ENCODE data around the gene FAAH2.
"Not testable (repeated sequence)": the region's sequence is repeated elsewhere in the genome, so short reads cannot be mapped to it uniquely, and the experiment has no call there.

FAAH2 gene

DNA sequence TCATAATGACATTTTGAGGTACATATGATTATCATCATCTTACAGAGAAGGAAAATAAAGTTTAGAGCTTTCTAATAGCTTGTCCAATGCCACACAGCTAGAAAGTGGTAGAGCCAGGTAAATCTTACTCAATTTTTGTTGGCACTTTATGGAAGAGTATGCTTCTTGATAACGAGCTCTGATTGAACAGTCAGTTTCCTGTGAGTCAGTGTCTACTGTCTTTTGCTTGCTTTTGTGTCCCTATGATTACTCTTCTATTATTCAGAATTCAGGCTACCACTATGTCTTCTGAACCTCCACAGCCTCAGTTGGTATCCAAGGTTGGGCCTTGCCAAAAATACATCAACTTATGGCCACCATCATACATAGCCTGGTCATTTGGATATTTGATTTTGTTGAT is 2.6 kb downstream of the FAAH2 start:
- Histone ChIP-seq H3K9ac (ENCODE audit: low read depth in 1 of 2, low read length in 2 of 2) (no peak overlapping the region), H3K9me3 (ENCODE audit: control insufficient read depth in 1 of 2, low read length in 2 of 2) (no peaks in the 10 kb centered on the region), H3K36me3 (ENCODE audit: control insufficient read depth in 1 of 2, insufficient read depth in 2 of 2, low read length in 2 of 2) (peaks cover 1 to 4% of the 10 kb centered on the region in 2 donors), H3K4me1 (ENCODE audit: control insufficient read depth in 1 of 2, insufficient read depth in 2 of 2, low read length in 2 of 2) (no peaks in the 10 kb centered on the region), H3K27me3 (ENCODE audit: control insufficient read depth in 1 of 2, insufficient read depth in 2 of 2, low read length in 2 of 2) (no peaks in the 10 kb centered on the region), H3K4me3 (ENCODE audit: low read depth in 1 of 2, low read length in 2 of 2) (no peak overlapping the region), H3K27ac (ENCODE audit: low read depth, low read length) (no peak overlapping the region)

DNA sequence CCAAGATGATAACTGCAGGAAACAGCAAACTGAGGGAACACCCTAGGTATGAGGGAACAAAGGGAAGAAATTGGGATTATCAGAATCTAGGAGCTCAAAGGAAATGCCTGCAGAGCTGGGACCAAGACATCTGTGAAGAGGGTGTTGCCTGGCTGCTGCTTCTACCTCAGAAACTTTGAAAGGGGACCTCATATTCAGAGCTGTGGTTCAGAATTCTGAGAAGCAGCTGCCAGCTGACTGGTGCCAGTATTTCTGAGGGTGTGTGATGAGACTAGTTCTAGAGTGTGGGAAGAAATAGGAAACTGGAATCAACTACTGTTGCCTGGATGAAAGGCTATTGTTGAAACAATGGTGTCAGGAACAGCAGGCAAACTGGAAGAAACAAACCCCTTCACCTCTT is 8.5 kb downstream of the FAAH2 start:
- peaks cover 4 to 8% of the 10 kb centered on the region in 2 donors for H3K36me3 ChIP-seq (ENCODE audit: control insufficient read depth in 1 of 2, insufficient read depth in 2 of 2, low read length in 2 of 2)
- no peaks in the 10 kb centered on the region for H3K4me1 ChIP-seq (ENCODE audit: control insufficient read depth in 1 of 2, insufficient read depth in 2 of 2, low read length in 2 of 2)
- H3K9ac ChIP-seq (ENCODE audit: low read depth in 1 of 2, low read length in 2 of 2), result no peak overlapping the region
- no peak overlapping the region for H3K4me3 ChIP-seq (ENCODE audit: low read depth in 1 of 2, low read length in 2 of 2)
- no peak overlapping the region for H3K27ac ChIP-seq (ENCODE audit: low read depth, low read length)
- H3K27me3 ChIP-seq (ENCODE audit: control insufficient read depth in 1 of 2, insufficient read depth in 2 of 2, low read length in 2 of 2), result no peaks in the 10 kb centered on the region
- no peaks in the 10 kb centered on the region for H3K9me3 ChIP-seq (ENCODE audit: control insufficient read depth in 1 of 2, low read length in 2 of 2)

DNA sequence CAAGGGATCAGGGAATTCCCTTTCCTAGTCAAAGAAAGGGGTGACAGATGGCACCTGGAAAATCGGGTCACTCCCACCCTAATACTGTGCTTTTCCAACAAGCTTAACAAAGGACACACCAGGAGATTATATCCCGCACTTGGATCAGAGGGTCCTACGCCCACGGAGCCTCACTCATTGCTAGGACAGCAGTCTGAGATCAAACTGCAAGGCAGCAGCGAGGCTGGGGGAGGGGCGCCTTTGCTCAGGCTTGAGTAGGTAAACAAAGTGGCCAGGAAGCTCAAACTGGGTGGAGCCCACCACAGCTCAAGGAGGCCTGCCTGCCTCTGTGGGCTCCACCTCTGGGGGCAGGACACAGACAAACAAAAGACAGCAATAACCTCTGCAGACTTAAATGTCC is 9.2 kb downstream of the FAAH2 start:
- H3K27ac ChIP-seq (ENCODE audit: low read depth, low read length); H3K9ac ChIP-seq (ENCODE audit: low read depth in 1 of 2, low read length in 2 of 2); H3K27me3 ChIP-seq (ENCODE audit: control insufficient read depth in 1 of 2, insufficient read depth in 2 of 2, low read length in 2 of 2); H3K36me3 ChIP-seq (ENCODE audit: control insufficient read depth in 1 of 2, insufficient read depth in 2 of 2, low read length in 2 of 2); H3K4me1 ChIP-seq (ENCODE audit: control insufficient read depth in 1 of 2, insufficient read depth in 2 of 2, low read length in 2 of 2); H3K4me3 ChIP-seq (ENCODE audit: low read depth in 1 of 2, low read length in 2 of 2); H3K9me3 ChIP-seq (ENCODE audit: control insufficient read depth in 1 of 2, low read length in 2 of 2): not testable (repeated sequence)

DNA sequence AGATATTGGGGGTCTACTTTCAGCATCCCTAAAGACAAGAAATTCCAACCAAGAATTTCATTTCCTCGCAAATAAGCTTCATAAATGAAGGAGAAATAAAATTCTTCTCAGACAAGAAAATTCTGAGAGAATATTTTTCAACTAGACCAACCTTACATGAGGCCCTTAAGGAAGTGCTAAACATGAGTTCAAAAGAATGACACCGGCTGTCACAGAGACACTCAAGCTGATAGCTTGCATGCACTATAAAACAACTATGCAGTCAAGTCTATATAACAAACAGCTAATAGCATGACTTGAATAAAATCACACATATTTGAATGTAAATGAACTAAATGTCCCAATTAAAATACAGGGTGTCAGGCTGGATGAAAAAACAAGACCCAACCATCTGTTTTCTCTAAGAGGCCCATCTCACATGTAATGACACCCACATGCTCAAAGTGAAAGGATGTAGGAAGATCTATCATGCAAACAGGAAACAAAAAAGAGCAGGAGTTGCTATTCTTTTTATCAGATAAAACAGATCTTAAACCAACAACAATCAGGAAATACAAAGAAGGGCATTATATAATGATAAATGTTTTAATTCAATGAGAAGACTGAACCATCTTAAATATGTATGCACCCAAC is 27.2 kb downstream of the FAAH2 start:
- H3K4me3 ChIP-seq (ENCODE audit: low read depth in 1 of 2, low read length in 2 of 2), result no peak overlapping the region
- no peak overlapping the region for H3K9ac ChIP-seq (ENCODE audit: low read depth in 1 of 2, low read length in 2 of 2)
- H3K36me3 ChIP-seq (ENCODE audit: control insufficient read depth in 1 of 2, insufficient read depth in 2 of 2, low read length in 2 of 2), result peaks cover 4 to 9% of the 10 kb centered on the region in 2 donors
- no peaks in the 10 kb centered on the region for H3K9me3 ChIP-seq (ENCODE audit: control insufficient read depth in 1 of 2, low read length in 2 of 2)
- no peak overlapping the region for H3K27ac ChIP-seq (ENCODE audit: low read depth, low read length)
- no peaks in the 10 kb centered on the region for H3K4me1 ChIP-seq (ENCODE audit: control insufficient read depth in 1 of 2, insufficient read depth in 2 of 2, low read length in 2 of 2)
- no peaks in the 10 kb centered on the region for H3K27me3 ChIP-seq (ENCODE audit: control insufficient read depth in 1 of 2, insufficient read depth in 2 of 2, low read length in 2 of 2)

DNA sequence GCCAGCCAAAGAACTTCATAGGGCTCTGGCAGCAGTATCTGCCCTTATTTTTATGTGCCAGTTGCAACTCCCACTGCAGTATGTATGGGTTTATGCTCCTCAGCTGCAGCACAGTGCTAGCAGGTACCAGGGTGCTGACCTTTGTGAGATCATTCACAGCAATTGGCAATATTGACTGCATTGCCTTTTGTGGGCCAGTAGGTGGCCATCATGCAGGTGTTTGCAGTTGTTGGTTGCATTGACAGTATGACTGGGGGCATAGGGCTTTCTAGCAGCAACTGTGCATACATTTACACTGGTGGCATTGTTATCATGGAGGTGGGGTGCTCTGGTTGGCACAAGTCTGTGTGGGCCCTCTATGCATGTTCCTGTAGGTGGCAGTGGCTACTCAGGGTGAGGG is 42.5 kb downstream of the FAAH2 start:
- H3K9me3 ChIP-seq (ENCODE audit: control insufficient read depth in 1 of 2, low read length in 2 of 2), result peaks cover 0 to 5% of the 10 kb centered on the region in 2 donors
- no peak overlapping the region for H3K4me3 ChIP-seq (ENCODE audit: low read depth in 1 of 2, low read length in 2 of 2)
- H3K27me3 ChIP-seq (ENCODE audit: control insufficient read depth in 1 of 2, insufficient read depth in 2 of 2, low read length in 2 of 2), result no peaks in the 10 kb centered on the region
- H3K36me3 ChIP-seq (ENCODE audit: control insufficient read depth in 1 of 2, insufficient read depth in 2 of 2, low read length in 2 of 2), result no peaks in the 10 kb centered on the region
- no peak overlapping the region for H3K27ac ChIP-seq (ENCODE audit: low read depth, low read length)
- no peaks in the 10 kb centered on the region for H3K4me1 ChIP-seq (ENCODE audit: control insufficient read depth in 1 of 2, insufficient read depth in 2 of 2, low read length in 2 of 2)
- no peak overlapping the region for H3K9ac ChIP-seq (ENCODE audit: low read depth in 1 of 2, low read length in 2 of 2)

DNA sequence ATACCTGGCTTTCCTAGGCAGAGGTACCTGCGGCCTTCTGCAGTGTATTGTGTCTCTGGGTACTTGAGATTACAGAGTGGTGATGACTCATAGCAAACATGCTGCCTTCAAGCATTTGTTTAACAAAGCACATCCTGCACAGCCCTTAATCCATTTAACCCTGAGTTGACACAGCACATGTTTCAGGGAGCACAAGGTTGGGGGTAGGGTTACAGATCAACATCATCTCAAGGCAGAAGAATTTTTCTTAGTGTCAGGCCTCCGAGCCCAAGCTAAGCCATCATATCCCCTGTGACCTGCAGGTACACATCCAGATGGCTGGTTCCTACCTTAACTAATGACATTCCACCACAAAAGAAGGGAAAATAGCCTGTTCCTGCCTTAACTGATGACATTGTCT is 49.3 kb downstream of the FAAH2 start:
- not testable (repeated sequence) for H3K4me3 ChIP-seq (ENCODE audit: low read depth in 1 of 2, low read length in 2 of 2); H3K36me3 ChIP-seq (ENCODE audit: control insufficient read depth in 1 of 2, insufficient read depth in 2 of 2, low read length in 2 of 2); H3K9ac ChIP-seq (ENCODE audit: low read depth in 1 of 2, low read length in 2 of 2); H3K27me3 ChIP-seq (ENCODE audit: control insufficient read depth in 1 of 2, insufficient read depth in 2 of 2, low read length in 2 of 2); H3K4me1 ChIP-seq (ENCODE audit: control insufficient read depth in 1 of 2, insufficient read depth in 2 of 2, low read length in 2 of 2); H3K9me3 ChIP-seq (ENCODE audit: control insufficient read depth in 1 of 2, low read length in 2 of 2); H3K27ac ChIP-seq (ENCODE audit: low read depth, low read length)

DNA sequence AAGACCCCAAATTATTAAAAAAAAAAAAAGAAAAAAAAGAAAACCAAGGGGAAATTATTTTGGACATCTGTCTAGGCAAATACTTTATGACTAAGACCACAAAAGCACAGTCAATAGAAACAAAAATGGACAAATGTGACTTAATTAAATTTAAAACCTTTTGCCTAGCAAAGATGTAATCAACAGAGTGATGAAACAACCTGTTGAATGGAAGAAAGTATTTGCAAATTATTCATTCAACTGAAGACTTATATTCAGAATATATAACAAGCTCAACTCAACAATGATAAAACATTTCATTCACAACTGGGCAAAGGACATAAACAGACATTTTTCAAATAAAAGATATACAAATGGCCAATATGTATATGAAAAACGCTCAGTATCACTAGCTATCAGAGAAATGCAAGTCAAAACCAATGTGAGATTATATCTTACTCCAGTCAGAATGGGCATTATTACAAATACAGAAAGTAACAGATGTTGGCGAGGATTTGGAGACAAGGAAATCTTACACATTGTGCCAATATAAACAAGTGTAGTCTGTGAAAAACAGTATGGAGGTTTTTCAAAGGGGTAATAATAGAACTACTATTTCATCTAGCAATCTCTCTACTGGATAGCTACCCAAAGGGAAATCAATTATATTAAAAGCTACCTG is 67.1 kb downstream of the FAAH2 start:
- Histone ChIP-seq H3K36me3 (ENCODE audit: control insufficient read depth in 1 of 2, insufficient read depth in 2 of 2, low read length in 2 of 2) (no peaks in the 10 kb centered on the region), H3K4me1 (ENCODE audit: control insufficient read depth in 1 of 2, insufficient read depth in 2 of 2, low read length in 2 of 2) (no peaks in the 10 kb centered on the region), H3K27ac (ENCODE audit: low read depth, low read length) (no peak overlapping the region), H3K4me3 (ENCODE audit: low read depth in 1 of 2, low read length in 2 of 2) (no peak overlapping the region), H3K9me3 (ENCODE audit: control insufficient read depth in 1 of 2, low read length in 2 of 2) (no peaks in the 10 kb centered on the region), H3K9ac (ENCODE audit: low read depth in 1 of 2, low read length in 2 of 2) (no peak overlapping the region), H3K27me3 (ENCODE audit: control insufficient read depth in 1 of 2, insufficient read depth in 2 of 2, low read length in 2 of 2) (no peaks in the 10 kb centered on the region)

DNA sequence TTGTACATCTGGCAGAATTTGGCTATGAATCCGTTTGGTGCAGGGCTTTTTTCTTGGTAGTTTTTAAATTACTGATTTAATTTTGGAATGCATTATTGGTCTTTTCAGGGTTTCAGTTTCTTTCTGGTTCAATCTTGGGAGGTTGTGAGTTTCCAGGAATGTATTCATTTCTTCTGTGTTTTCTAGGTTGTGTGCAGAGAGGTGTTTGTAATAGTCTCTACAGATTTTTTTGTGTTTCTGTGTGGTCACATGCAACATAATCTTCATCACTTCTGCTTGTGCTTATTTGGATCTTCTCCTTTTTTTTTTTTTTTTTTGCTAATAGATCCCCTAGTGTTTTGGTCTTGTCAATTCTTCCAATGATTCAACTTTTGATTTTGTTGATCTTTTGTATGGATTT is 77.6 kb downstream of the FAAH2 start:
- H3K9ac ChIP-seq (ENCODE audit: low read depth in 1 of 2, low read length in 2 of 2), result no peak overlapping the region
- no peaks in the 10 kb centered on the region for H3K4me1 ChIP-seq (ENCODE audit: control insufficient read depth in 1 of 2, insufficient read depth in 2 of 2, low read length in 2 of 2)
- H3K9me3 ChIP-seq (ENCODE audit: control insufficient read depth in 1 of 2, low read length in 2 of 2), result no peaks in the 10 kb centered on the region
- no peak overlapping the region for H3K4me3 ChIP-seq (ENCODE audit: low read depth in 1 of 2, low read length in 2 of 2)
- H3K36me3 ChIP-seq (ENCODE audit: control insufficient read depth in 1 of 2, insufficient read depth in 2 of 2, low read length in 2 of 2), result no peaks in the 10 kb centered on the region
- no peak overlapping the region for H3K27ac ChIP-seq (ENCODE audit: low read depth, low read length)
- no peaks in the 10 kb centered on the region for H3K27me3 ChIP-seq (ENCODE audit: control insufficient read depth in 1 of 2, insufficient read depth in 2 of 2, low read length in 2 of 2)

DNA sequence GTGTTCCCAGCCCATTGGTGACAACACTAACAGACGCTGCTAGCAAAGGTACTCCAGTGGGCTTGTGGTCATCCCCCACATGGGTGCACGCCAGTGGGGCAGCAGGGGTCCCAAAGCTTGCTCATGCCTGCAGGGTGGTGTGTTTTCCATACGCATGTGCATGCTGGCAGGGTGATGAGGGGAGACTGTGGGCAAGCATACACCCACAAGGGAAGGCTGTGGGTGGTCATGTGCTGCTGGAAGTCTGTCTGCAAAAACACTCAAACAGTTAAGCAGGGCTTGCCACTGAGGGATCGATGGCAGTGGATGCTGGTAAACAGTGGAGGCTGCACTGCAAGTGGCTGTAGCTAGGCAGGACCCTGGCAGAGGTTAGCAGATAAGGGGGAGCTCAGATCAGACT is 79.9 kb downstream of the FAAH2 start:
- H3K4me1 ChIP-seq (ENCODE audit: control insufficient read depth in 1 of 2, insufficient read depth in 2 of 2, low read length in 2 of 2), result no peaks in the 10 kb centered on the region
- no peak overlapping the region for H3K4me3 ChIP-seq (ENCODE audit: low read depth in 1 of 2, low read length in 2 of 2)
- H3K9me3 ChIP-seq (ENCODE audit: control insufficient read depth in 1 of 2, low read length in 2 of 2), result no peaks in the 10 kb centered on the region
- no peaks in the 10 kb centered on the region for H3K36me3 ChIP-seq (ENCODE audit: control insufficient read depth in 1 of 2, insufficient read depth in 2 of 2, low read length in 2 of 2)
- no peak overlapping the region for H3K27ac ChIP-seq (ENCODE audit: low read depth, low read length)
- H3K9ac ChIP-seq (ENCODE audit: low read depth in 1 of 2, low read length in 2 of 2), result no peak overlapping the region
- no peaks in the 10 kb centered on the region for H3K27me3 ChIP-seq (ENCODE audit: control insufficient read depth in 1 of 2, insufficient read depth in 2 of 2, low read length in 2 of 2)

DNA sequence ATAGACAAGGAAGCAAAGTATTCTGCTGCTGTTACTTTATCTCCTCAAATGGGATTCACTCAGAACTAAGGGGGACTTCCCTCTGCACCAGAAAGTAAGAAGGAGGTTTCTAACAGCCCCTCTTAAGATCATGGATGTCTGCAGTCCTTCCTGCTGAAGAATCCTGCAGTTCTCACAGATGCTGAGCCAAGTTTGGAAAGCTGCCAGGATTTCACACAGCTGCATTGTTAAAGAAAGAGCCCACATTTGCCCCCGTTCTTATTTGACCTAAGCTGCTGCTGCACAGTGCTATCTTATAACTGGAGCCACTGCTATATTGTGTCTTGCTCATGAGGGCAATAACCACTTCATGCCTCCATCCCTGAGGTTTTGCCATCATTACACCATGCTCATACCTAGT is 81.1 kb downstream of the FAAH2 start:
- Histone ChIP-seq H3K4me1 (ENCODE audit: control insufficient read depth in 1 of 2, insufficient read depth in 2 of 2, low read length in 2 of 2) (no peaks in the 10 kb centered on the region), H3K36me3 (ENCODE audit: control insufficient read depth in 1 of 2, insufficient read depth in 2 of 2, low read length in 2 of 2) (no peaks in the 10 kb centered on the region), H3K27ac (ENCODE audit: low read depth, low read length) (no peak overlapping the region), H3K9me3 (ENCODE audit: control insufficient read depth in 1 of 2, low read length in 2 of 2) (no peaks in the 10 kb centered on the region), H3K4me3 (ENCODE audit: low read depth in 1 of 2, low read length in 2 of 2) (no peak overlapping the region), H3K9ac (ENCODE audit: low read depth in 1 of 2, low read length in 2 of 2) (no peak overlapping the region), H3K27me3 (ENCODE audit: control insufficient read depth in 1 of 2, insufficient read depth in 2 of 2, low read length in 2 of 2) (no peaks in the 10 kb centered on the region)
